Activated naive CD8-positive, alpha-beta T cell treated with anti-CD3 and anti-CD28 coated beads, Interleukin-2, amount 50 U/mL, for 16 hours (primary cell): ENCODE measurements around the gene MCOLN1.

ENCODE experiments used
- DNase-seq: peaks from one replicate; pipeline ENCODE4 v3.0.0-alpha.2; 2020; ENCODE audit warnings: low read depth, low spot score

MCOLN1 gene

DNA sequence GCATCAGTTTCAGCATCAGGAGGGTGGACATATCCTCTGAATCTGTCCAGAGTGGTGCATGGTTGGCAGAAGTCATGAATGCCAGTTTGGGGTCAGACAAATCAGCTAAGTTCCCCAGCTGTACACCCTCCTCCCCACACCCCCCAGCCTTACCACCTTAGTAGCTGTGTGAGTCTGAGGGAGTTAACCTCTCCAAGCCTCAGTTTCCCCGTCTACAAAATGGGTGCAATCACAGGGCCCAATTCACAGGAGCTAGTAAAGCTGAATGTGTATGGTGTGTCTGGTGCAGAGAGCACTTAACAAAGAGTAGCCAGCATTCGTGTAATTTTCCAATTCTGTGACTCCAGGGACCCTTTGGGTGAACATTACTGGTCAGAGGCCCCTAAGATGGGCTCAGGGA lies 19.9 kb upstream of the MCOLN1 start:
- DNase-seq = no peak

DNA sequence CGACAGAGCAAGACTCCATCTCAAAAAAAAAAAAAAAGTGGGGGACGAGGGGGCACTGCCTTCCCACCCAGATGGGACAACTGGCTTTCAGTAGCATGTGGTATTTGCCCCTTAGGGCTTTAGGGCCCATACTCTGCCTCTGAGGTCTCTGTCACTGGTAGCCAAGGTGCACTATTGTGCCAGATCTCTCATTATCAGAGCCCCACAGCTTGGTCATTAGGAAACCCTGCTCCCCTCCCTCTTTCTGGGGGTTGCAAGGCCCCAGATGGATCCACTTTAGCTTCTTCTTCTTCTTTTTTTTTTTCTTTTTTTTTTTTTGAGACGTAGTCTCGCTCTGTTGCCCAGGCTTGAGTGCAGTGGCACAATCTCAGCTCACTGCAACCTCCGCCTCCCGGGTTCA lies 17.7 kb upstream of the MCOLN1 start:
- no peak for DNase-seq

DNA sequence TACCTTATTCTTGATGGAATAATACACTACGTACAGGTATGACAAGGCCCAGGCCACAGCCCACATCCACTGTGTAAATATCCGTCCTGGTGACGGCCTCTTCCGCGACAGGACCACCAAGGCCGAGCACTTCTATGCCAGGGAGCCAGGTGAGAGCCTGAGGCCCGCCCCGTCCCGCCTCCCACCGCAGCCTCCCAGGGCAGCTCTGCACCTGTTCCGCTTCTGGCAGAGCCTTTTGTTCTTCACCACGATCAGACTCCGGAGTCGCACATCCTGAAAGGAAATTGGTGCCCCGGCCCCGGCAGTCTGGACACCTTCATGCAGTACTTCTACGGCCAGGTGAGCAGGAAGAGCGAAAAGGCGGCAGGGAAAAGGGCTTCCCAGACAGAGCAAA lies 17.1 kb upstream of the MCOLN1 start:
- DNase-seq = no peak

DNA sequence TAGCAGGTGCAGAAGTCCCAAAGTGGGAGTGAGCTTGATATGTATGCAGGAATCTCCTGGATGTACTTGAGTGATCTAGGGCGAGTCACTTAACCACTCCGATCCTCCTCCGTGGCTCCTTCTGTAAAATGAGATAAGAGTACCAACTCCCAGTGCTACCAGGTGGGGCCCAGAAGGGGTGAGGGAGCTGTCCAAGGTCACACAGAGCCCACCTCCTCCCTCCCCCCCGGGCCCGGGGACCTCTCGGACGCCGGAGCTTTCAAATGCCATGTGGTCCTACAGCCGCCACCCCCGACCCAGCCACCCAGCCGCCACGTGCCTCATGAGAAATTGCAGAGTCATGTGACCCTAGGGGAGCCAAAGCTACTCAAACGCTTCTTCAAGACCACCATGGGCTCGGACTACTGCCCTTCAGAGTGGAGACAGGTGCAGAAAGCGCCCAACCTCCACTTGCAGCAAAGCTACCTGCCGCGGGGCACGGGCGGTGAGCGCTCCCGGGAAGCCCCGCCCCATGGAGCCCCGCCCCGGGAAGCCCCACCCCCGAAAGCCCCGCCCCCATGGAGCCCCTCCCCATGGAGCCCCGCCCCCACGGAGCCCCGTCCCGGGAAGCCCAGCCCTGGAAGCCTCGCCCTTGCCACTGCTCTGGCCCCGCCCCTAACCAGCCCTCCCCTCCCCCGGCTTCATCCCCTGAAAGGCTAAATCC lies 16.6 kb upstream of the MCOLN1 start:
- DNase-seq = no peak

DNA sequence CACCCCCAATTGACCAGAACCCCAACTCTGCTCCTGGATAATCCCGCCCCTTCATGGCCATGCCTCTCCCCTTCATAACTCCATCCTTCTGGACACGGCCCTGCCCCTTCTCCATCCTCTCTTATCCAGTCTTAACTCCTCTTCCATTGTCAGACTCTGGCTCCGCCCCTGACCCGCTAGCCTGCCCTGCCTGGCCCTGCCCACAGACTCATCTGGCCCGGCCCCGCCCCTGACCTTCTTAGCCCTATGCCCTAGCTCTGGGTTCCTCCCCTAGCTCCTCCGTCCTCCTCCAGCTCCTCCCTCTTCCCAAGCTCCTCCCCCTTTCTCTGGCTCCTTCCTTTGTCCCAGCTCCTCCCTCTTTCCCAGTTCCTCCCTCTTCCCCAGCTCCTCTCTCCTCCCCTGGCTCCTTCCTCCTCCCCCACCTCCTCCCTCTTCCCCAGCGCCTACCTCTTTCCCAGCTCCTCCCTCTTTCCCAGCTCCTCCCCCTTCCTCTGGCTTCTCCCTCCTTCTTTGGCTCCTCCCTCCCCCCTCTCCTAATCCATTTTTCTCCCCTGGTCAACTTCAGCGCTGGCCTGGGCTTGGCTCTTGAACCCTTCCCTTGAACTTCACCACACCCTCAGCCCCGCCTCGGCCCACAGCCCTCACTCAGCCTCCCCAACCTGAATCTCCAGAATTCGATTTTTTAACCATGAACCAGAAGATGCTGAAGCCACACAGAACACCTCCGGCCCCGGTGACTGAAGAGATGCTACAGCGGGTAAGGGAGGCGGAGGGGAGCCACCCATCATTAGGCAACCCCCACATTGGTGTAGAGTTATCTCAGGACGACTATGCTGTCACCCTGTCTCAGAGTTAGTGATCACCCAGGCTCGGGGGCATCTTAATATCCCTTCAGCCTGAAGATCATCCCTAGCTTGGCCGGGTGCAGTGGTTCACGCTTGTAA lies 15.8 kb upstream of the MCOLN1 start:
- DNase-seq = no peak

DNA sequence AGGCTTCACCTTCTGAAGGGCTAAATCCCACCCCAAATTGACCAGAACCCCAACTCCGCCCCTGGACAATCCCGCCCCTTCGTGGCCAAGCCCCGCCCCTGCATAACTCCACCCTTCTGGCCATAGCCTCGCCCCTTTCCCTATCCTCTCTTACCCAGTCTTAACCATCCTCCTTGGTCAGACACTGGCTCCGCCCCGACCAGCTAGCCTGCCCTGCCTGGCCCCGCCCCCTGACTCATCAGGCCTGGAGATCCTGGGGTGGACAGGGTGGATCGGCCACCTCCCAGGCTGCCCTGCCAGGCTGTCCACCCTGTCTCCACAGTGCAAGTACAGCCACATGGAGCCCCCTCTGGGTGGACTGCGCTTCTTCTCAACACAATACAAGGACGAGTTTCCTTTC lies 14.5 kb upstream of the MCOLN1 start:
- no peak for DNase-seq

DNA sequence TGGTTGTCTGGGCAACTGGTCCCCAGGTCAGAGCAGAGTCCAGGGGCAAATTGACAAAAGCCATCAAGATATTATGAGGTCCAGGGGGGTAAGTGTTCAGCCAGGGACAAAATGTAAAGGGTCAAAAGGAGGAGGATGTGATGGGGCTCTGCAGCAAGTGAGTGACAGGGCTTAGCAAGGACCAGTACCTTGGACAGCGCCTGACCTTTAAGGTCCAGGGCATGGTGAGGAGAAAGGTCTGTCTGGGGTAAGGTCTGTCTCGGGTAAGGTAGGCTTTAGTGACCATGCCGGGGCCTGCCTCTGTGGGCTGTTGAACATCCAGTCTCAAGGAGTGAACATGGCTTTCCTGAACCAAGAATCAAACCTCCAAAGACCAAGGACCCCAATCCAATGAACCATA lies 12.8 kb upstream of the MCOLN1 start:
- no peak for DNase-seq

DNA sequence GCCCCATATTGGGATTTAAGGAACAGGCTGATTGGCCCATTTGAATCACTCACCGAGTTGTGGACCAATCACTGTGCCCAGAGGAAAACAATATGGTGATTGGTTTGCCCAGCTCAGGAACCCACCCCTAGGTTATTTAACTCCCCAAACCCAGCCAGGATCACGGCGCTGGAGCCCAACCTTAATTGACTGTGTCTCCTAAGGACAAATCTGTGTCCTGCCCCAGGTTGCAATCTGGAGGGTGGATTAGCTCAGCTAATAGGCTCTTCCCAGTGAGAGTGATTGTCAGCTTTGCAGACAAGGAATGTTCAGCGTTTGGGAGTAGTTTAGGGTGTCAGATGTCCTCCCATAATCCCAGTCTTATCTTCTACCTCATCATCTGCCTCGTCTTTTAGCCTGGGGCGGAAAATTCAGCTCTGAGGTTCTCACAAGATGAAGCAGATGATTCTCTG lies 10.0 kb upstream of the MCOLN1 start:
- no peak for DNase-seq

DNA sequence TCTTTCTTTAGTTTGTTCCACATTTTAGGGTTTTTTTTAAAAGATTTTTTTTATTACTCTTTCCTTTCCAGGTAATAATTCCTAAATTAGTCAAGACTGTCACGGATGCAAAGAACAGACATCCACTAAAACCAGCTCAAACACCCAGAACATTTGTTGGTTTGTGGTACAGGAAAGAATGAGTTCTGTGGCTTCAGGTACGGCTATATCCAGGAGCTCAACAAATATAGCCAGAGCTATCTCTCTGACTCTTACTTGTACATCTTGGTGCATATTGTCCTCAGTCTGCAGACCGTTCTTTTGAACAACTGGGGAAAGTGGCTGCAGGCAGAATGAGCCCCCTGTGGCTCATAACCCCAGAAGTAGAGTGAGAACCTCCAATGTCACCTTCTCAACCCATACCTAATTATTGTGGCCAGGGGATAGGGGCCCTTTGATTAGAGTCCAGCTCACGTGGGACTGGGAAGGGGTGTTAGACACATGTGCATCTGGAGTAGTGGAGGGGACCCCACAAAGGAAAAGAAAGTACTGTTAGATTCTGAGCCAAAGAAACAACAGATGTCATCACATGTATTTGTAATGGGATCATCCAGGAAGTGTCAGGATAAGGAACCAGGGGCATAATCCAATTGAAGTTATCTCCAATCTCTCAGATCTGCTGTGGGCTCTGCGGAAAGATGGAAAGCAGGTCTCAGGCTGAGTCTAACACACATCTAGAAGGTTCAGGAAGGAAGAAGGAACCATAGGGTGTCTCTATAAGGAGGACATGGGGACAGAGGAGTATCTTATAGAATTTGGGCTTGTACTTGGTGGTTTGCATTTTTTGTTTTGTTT lies 8.4 kb upstream of the MCOLN1 start:
- DNase-seq = no peak

DNA sequence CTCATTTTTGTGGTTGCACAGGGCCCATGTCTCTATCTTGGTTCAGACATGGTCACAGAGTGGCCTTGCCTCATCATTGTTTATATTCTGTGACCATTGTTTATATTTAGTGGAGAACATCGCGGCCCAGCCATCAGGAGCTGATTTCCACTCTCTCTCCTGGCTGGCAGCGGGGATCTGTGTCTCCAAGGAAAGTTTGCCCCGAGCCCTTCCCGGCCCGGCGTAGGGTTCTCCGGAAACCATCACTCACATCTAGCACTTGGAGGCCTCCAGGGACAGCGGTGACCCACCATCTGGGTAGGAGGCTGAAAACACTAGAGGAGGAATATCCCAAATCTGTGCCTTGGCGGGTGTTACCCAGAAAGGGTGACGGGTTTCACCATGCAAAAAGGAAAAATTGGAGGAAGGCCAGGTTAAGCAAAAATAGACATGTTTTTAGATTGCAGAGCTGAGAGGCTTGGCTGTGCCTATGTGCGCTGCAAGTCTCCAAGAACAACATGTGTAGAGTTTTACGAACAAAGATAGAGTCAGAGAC lies 7.2 kb upstream of the MCOLN1 start:
- DNase-seq = no peak

DNA sequence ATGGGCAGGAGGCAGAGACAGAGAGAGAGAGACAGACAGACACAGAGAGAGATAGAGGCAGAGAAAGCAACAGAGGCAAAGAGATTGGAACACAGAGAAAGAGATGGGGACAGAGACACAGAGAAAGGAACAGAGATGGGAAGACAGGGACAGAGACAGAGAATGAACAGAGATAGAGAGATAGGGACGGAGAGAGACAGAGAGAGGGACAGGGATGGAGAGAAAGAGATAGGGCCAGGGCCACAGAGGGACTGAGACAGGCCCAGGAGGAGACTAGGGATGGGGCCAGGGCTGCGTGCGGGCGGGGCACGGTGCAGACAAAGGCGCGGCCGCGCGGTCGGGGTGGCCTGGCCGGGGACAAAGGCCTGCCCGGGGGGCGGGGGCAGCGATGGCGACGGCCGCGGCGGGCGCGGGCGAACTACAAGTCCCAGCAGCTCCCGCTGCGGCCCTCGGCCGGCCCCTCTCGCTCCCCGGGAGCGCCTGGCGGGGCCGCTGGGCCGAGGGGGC lies 6.7 kb upstream of the MCOLN1 start, which contains the start of gene ZNF358:
Gene ZNF358, plus strand, starts transcription at position 459 of the 507 bp plus-strand sequence. CDS start 3,140 bp downstream, outside the sequence.
- DNase-seq = no peak

DNA sequence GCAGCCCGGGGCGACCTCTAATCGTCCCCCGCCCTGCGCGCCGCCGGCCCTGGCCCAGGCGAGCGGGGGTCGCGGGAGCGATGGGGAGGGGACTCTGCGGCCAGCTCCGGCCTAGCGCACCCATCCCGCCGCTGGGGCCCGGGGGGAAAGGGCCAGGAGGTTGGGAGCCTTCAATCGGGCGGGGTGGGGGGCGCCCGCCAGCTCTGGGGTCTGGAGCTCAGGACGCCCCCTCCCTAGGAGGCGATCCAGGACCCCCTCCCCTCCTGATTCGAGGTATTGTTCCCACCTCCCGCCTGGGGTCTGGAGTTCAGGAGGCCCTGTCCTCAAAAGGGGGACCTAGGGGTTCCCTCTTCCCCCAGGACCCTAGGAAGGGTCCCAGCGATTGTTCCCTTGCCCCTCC lies 6.1 kb upstream of the MCOLN1 start:
- DNase-seq = no peak

DNA sequence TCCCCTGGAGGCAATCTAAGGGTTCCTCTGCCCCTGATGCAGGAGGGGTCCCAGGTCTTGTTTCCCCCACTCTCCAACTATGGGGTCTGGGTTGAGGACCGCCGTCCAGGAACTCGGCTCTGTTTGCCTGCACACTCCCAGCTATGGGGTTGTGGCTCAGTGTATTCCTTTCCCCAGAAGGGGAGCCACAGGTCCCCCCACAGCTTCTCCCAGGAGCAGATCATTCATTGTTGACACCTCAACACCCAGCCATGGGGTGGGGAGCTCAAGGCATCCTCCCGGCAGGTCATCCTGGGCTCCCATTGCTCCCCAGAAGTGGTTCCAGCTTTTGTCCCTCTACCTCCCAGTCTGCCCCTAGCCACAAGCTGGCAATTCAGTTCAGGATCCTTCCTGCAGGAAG lies 5.5 kb upstream of the MCOLN1 start:
- DNase-seq = no peak

DNA sequence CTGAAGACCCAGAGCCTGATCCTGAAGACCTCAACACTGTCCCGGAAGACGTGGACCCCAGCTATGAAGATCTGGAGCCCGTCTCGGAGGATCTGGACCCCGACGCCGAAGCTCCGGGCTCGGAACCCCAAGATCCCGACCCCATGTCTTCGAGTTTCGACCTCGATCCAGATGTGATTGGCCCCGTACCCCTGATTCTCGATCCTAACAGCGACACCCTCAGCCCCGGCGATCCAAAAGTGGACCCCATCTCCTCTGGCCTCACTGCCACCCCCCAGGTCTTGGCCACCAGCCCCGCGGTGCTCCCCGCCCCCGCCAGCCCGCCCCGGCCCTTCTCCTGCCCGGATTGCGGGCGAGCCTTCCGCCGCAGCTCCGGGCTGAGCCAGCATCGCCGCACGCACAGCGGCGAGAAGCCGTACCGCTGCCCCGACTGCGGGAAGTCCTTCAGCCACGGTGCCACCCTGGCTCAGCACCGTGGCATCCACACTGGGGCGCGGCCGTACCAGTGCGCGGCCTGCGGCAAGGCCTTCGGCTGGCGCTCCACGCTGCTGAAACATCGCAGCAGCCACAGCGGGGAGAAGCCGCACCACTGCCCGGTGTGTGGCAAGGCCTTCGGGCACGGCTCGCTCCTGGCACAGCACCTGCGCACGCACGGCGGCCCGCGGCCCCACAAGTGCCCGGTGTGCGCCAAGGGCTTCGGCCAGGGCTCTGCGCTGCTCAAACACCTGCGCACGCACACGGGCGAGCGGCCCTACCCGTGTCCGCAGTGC lies 2.9 kb upstream of the MCOLN1 start:
- DNase-seq = no peak

DNA sequence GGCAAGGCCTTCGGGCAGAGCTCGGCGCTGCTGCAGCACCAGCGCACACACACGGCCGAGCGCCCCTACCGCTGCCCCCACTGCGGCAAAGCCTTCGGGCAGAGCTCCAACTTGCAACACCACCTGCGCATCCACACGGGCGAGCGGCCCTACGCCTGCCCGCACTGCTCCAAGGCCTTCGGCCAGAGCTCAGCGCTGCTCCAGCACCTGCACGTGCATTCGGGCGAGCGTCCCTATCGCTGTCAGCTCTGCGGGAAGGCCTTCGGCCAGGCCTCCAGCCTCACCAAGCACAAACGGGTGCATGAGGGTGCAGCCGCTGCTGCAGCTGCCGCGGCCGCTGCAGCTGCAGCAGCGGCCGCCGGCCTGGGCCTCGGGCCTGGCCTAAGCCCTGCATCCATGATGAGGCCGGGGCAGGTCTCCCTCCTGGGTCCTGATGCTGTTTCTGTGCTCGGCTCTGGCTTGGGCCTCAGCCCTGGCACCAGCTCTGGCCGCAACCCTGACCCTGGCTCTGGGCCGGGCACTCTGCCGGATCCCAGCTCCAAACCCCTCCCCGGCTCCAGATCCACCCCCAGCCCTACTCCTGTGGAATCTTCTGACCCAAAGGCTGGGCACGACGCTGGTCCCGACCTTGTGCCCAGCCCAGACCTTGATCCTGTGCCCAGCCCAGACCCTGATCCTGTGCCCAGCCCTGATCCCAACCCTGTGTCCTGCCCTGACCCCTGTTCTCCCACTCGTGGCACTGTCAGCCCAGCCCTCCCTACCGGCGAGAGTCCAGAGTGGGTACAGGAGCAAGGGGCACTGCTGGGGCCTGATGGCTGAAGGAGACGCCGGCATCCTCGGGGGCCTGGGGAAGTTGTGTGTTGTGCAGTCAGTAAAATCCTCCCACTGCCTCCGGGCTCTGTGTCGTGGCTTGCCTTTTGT lies 2.0 kb upstream of the MCOLN1 start:
- no peak for DNase-seq

DNA sequence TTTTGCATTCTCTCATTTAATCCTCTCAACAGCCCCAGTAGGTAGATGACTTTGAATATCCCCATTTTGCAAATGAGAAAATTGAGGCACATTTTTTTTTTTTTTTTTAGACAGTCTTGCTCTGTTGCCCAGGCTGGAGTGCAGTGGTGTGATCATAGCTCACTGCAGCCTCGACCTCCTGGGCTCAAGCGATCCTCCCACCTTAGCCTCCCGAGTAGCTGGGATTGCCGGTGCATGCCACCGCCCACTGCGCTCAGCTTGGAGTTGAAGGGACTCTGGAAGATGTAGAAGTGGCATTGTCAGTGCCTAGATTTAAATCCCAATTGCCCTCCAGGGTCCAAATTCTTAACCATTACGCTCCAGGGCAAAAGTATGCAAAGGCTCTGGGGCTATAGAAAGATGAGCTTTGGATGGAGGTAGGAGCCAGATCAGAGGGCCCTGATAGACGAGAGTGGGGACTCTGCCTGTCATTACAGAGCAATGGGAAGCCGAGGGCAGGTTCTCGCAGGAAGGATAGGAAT lies 813 bp upstream of the MCOLN1 start:
- no peak for DNase-seq

DNA sequence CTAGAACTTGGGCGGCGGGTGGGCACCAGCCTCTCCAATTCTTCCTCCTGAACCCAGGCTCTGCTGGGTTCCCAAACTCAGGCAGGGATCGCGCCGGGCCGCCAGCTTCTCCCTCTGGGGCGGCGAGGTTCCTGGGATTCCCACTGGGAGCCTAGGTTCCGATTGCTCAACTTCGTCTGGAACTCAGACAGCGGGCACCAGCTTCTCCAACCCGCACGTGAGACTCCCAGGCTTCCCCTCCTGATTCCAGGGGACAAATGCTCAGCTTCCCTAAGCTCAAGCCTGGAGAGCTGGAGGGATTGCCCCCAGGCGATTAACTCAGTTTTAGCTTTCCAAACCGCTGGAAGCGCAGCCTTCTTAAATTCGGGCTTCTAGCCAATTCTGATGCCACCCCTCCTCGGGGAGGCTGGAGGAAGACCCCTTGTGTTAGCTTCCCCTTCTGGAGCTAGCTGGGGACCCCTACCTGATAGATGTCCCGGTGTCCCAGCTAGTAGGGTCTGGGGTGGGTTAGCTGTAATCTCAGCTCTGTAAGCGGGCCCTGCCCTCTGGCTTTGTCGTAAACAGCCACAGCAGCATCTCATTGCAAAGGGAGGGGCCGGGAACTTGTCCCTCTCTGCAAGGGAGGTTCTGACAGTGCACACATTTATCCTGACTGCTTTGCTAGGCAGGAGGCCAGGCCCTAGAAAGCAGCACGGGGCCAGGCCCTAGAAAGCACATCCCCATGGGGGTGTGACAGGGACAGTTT lies 671 bp downstream of the MCOLN1 start:
- no peak for DNase-seq

DNA sequence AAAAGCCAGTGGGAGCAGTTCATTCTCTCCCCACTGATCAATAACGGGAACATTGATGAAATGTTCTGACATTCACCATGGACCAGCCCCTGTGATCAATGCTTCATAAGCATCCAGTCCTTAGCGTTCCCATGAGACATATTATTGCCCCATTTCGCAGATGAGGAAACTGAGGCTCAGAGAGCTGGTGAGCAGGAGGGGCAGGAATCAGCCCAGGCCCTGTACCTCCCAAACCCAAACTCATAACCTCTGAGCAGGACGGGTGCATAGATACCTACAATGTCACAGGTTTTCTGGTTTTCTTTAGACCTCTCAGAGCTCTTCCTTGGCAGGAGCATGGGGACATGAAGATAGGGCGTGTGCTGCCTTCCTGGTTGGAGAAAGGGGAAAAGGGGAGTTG lies 2.1 kb downstream of the MCOLN1 start:
- DNase-seq = no peak
